B cell (primary cell): ENCODE measurements around the gene SDK2. TPM values are rescaled to one million over a fixed set of nuclear protein-coding genes. Genes with fewer than 3 reads are reported as not detected.
A peak's percentile ranks its signal among the peaks of the same experiment; 100 is the strongest.

Experiments
- ATAC-seq: fragments of 200-7000 bp; cut with Tn5 transposase; one replicate; pipeline ENCODE4 v1.10.0; 2021; ENCODE audit warnings: low read depth, mild to moderate bottlenecking, moderate number of reproducible peaks, moderate library complexity
- CTCF ChIA-PET: fragments of 350-600 bp; sonication (Branson Sonifier 250); formaldehyde crosslinking; loops from one replicate; lab custom pipeline; 2021; ENCODE audit warnings: antibody characterized with exemption, inconsistent platforms; lab: Charles Lee
- POLR2A ChIA-PET: fragments of 350-600 bp; sonication (Branson Sonifier 250); formaldehyde crosslinking; loops from one replicate; lab custom pipeline; 2021; ENCODE audit warnings: antibody characterized with exemption; lab: Charles Lee
- DNase-seq: peaks from one replicate; pipeline ENCODE4 v3.0.0; 2013
- H2AFZ ChIP-seq: 2 replicates; pipeline ENCODE4 v1.6.1; 2012; ENCODE audit warnings: mild to moderate bottlenecking, low read depth, low read length; ENCODE audit not compliant: insufficient read depth, poor library complexity, severe bottlenecking
- H3K27ac ChIP-seq, 2 donors: 1 replicate in 1 of 2; 2 replicates in 1 of 2; pipeline ENCODE4 v1.5.1; 2012 to 2013; ENCODE audit warnings: low read length in 2 of 2, mild to moderate bottlenecking in 2 of 2, moderate library complexity in 1 of 2
- H3K27me3 ChIP-seq, 4 experiments: fragments of 200-600 bp in 1 of 4; sonication (generic) in 1 of 4; replicated peaks in 1 of 4; 1 replicate in 2 of 4; 2 replicates in 2 of 4; pipeline versions ENCODE4 v1.6.1 to v1.7.0; 2013 to 2016; ENCODE audit warnings: low read length in 3 of 4, mild to moderate bottlenecking in 2 of 4, mixed read lengths in 1 of 4, moderate library complexity in 1 of 4; ENCODE audit not compliant: insufficient read depth in 4 of 4, control insufficient read depth in 3 of 4; ENCODE audit errors: control extremely low read depth in 1 of 4
- H3K36me3 ChIP-seq, 2 experiments: replicated peaks in 1 of 2; 1 replicate in 1 of 2; 2 replicates in 1 of 2; pipeline versions ENCODE4 v1.6.1 to v1.7.1; 2013; ENCODE audit warnings: low read length in 1 of 2; ENCODE audit not compliant: insufficient read depth in 2 of 2, control insufficient read depth in 1 of 2; ENCODE audit errors: control extremely low read depth in 1 of 2, extremely low read depth in 1 of 2
- H3K4me1 ChIP-seq, 2 donors: fragments of 200-600 bp in 1 of 2; sonication (generic) in 1 of 2; 1 replicate in 1 of 2; 2 replicates in 1 of 2; pipeline versions ENCODE4 v1.5.1 to v1.6.1; 2013 to 2017; ENCODE audit warnings: low read length in 2 of 2; ENCODE audit not compliant: control insufficient read depth in 2 of 2, insufficient read depth in 2 of 2
- H3K4me2 ChIP-seq: replicated peaks from 2 replicates; pipeline ENCODE3; 2012; ENCODE audit warnings: mild to moderate bottlenecking, low read depth, low read length; ENCODE audit not compliant: poor library complexity, severe bottlenecking
- H3K4me3 ChIP-seq, 5 experiments: fragments of 200-600 bp in 1 of 5; sonication (generic) in 1 of 5; 1 replicate in 3 of 5; 2 replicates in 2 of 5; pipeline versions ENCODE4 v1.5.1 to v1.7.0; 2011 to 2016; ENCODE audit warnings: low read length in 4 of 5, mild to moderate bottlenecking in 4 of 5, low read depth in 2 of 5, control low read depth in 1 of 5, moderate library complexity in 1 of 5; ENCODE audit not compliant: insufficient read depth in 1 of 5; ENCODE audit errors: control extremely low read depth in 1 of 5, extremely low read depth in 1 of 5
- H3K79me2 ChIP-seq: fragments of 200-600 bp; sonication (generic); one replicate; pipeline ENCODE4 v1.6.0; 2016; ENCODE audit warnings: low read length; ENCODE audit not compliant: control insufficient read depth, insufficient read depth
- H3K9ac ChIP-seq: fragments of 200-600 bp; sonication (generic); 2 replicates; pipeline ENCODE4 v1.6.1; 2017; ENCODE audit warnings: mild to moderate bottlenecking, low read length, moderate library complexity
- H3K9me3 ChIP-seq, 3 donors: one replicate each; pipeline versions ENCODE4 v1.6.1 to v1.7.1; 2013; ENCODE audit warnings: low read length in 2 of 3; ENCODE audit not compliant: control insufficient read depth in 2 of 3, insufficient read depth in 1 of 3; ENCODE audit errors: control extremely low read depth in 1 of 3
- H4K20me1 ChIP-seq: 2 replicates; pipeline ENCODE4 v1.6.0; 2012; ENCODE audit warnings: mild to moderate bottlenecking, low read length; ENCODE audit not compliant: insufficient read depth, control insufficient read depth, poor library complexity, severe bottlenecking
- H3K27ac Mint-ChIP-seq: one replicate; pipeline ENCODE4 v1.8.0; 2021; ENCODE audit warnings: mixed read lengths
- H3K27me3 Mint-ChIP-seq: one replicate; pipeline ENCODE4 v1.8.0; 2021; ENCODE audit warnings: mixed read lengths
- H3K4me1 Mint-ChIP-seq: one replicate; pipeline ENCODE4 v1.8.0; 2021; ENCODE audit warnings: mixed read lengths
- H3K4me3 Mint-ChIP-seq: one replicate; pipeline ENCODE4 v1.8.0; 2021; ENCODE audit warnings: mixed read lengths
- H3K9me3 Mint-ChIP-seq: one replicate; pipeline ENCODE4 v1.8.0; 2022; ENCODE audit warnings: mixed read lengths; ENCODE audit not compliant: insufficient read depth
- EZH2 ChIP-seq: IDR thresholded peaks from 2 replicates; pipeline ENCODE4 v1.6.1; 2012; ENCODE audit warnings: borderline replicate concordance, low read depth, mild to moderate bottlenecking, moderate library complexity, low read length; ENCODE audit not compliant: insufficient read depth, poor library complexity, severe bottlenecking
- WGBS: methylation state at CpG from one replicate; pipeline ENCODE4 v1.1.5; 2013; ENCODE audit warnings: missing lambda C conversion rate; ENCODE audit not compliant: insufficient coverage; 5-methylcytosine and 5-hydroxymethylcytosine counted together
- intact Hi-C: fragments of 100-400 bp; cut with micrococcal nuclease; formaldehyde crosslinking; loops from one replicate; pipeline ENCODE4 v1.10.0; 2022
- polyA plus RNA-seq: library from polyadenylated mRNA; depleted of rRNA; stranded (reverse); fragments of >200 nt; gene quantifications from 2 replicates; pipeline ENCODE4 v1.2.3, GENCODE V29; 2012
- total RNA-seq, 2 donors: library from RNA; stranded (reverse); fragments of 120-200 nt in 1 of 2; gene quantifications; 1 replicate in 1 of 2; 2 replicates in 1 of 2; pipeline versions ENCODE4 v1.2.3 to v1.2.4, GENCODE V29; 2013 to 2022
- TF ChIP-seq, protein P1 (sequence below): fragments of 200-600 bp; IDR thresholded peaks from one replicate; pipeline ENCODE4 v1.8.0; 2022; ENCODE audit warnings: antibody characterized with exemption, mild to moderate bottlenecking

Gene SDK2
- total and polyA plus RNA-seq, 2 donors (not counting 1 experiment from before 2014, with no cell fraction given) = 3.2 to 13.0 TPM

DNA sequence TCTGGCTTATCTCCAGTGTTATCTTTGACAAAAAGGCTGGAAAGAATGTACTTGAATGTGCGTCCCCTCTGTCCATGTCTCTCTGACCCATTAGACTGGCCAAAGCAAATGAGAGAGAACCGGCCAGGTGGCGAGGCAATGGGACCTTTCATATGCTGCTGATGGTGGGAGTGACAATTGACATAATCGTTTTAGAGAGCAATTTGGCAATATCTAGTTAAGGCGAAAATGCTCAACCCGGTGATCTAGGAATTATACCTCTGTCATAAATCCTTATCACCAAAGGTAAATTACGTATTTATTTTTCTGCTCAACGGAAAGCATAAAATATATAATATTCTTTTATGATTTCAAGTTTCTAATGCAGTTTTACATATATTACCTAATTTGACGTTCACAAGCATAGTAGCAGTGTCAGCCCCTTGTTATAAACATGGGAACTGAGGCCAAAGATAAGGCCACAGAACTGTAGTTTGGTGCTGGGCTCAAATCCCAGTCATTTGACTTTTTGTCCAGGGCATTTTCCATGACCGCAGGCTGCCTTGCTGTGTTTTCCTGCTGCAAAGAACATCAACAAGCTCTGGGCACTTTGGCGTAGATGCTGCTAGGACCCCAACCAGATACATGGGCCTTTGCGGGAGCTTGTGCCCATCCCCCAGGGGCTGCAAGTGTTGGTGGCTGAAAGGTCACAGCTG is 14.7 kb upstream of the SDK2 start:
- intact Hi-C loops = no loop called here
- Histone ChIP-seq H3K9me3 (peaks cover 0 to 8% (median 8%) of the 10 kb centered on the region in 3 donors), H3K27ac (no peak overlapping the region), H3K4me1 (peaks cover 0 to 6% of the 10 kb centered on the region in 2 donors), H3K27me3 (peaks cover 0 to 4% (median 0%) of the 10 kb centered on the region in 4 experiments), H3K79me2 (no peaks in the 10 kb centered on the region), H2AFZ (no peak overlapping the region), H4K20me1 (no peaks in the 10 kb centered on the region), H3K4me3 (no peak overlapping the region), H3K9ac (no peak overlapping the region), H3K4me2 (no peak overlapping the region), H3K36me3 (no peaks in the 10 kb centered on the region)
- Mint-ChIP-seq H3K4me3 (no peak overlapping the region), H3K27ac (no peak overlapping the region), H3K9me3 (peaks cover 9% of the 10 kb centered on the region), H3K4me1 (peaks cover 4% of the 10 kb centered on the region), H3K27me3 (peaks cover 33% of the 10 kb centered on the region)
- 98% methylated on average over 6 of the region's 12 CpGs for WGBS
- DNase-seq (no peak), ATAC-seq (no peak)
- ChIA-PET CTCF (no interaction called here), POLR2A (no interaction called here)
- TF ChIP-seq, protein P1, sequence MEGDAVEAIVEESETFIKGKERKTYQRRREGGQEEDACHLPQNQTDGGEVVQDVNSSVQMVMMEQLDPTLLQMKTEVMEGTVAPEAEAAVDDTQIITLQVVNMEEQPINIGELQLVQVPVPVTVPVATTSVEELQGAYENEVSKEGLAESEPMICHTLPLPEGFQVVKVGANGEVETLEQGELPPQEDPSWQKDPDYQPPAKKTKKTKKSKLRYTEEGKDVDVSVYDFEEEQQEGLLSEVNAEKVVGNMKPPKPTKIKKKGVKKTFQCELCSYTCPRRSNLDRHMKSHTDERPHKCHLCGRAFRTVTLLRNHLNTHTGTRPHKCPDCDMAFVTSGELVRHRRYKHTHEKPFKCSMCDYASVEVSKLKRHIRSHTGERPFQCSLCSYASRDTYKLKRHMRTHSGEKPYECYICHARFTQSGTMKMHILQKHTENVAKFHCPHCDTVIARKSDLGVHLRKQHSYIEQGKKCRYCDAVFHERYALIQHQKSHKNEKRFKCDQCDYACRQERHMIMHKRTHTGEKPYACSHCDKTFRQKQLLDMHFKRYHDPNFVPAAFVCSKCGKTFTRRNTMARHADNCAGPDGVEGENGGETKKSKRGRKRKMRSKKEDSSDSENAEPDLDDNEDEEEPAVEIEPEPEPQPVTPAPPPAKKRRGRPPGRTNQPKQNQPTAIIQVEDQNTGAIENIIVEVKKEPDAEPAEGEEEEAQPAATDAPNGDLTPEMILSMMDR = no peak
- no peak for TF ChIP-seq EZH2

DNA sequence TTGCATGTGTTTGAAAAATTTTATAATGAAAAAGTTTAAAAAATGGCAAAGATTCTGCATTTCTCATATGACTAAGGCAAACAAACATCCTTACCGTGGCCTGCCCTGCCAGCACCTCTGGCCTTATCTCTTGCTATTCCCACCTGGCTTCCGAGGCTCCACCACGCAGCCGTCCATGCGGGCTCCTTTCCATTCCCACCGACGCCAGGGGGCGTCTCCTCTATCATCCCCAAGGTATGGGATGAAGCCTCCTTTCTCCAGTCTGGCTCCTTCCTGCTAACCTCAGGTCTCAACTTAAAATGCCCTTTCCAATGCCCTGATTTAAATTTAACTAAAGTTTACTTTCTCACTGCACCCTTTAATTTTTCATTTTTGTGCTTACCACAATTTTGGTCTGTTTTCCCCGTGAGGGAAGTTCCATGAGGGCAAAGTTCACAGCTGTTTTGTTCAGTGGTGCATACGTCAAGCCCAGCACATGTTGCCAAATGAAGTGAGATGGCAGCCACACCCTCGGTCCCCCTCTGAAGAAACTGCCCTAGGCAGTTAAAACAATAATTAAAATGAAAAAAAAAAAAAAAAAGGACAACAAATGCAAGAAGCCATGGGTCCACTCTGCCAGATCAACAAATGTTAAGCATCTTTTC is 13.3 kb upstream of the SDK2 start:
- Mint-ChIP-seq H3K4me3 (no peak overlapping the region), H3K27ac (no peak overlapping the region), H3K27me3 (peaks cover 25% of the 10 kb centered on the region), H3K9me3 (peaks cover 14% of the 10 kb centered on the region), H3K4me1 (peaks cover 4% of the 10 kb centered on the region)
- H4K20me1 ChIP-seq = no peaks in the 10 kb centered on the region
- H3K27me3 ChIP-seq = no peaks in the 10 kb centered on the region
- no peak overlapping the region for H2AFZ ChIP-seq
- ChIA-PET CTCF (interaction anchor here (0.6 to 0.7 kb wide), 2 partner anchors 91 to 1931 kb away, joined by 3 to 4 read pairs; no protein-coding TSS in a partner anchor), POLR2A (no interaction called here)
- H3K4me2 ChIP-seq = no peak overlapping the region
- WGBS = 15% methylated on average over 8 of the region's 11 CpGs
- intact Hi-C loops = no loop called here
- no peaks in the 10 kb centered on the region for H3K79me2 ChIP-seq
- H3K9ac ChIP-seq = no peak overlapping the region
- peaks cover 0 to 6% of the 10 kb centered on the region in 2 donors for H3K4me1 ChIP-seq
- no peak overlapping the region for H3K4me3 ChIP-seq
- DNase-seq = no peak
- H3K36me3 ChIP-seq = no peaks in the 10 kb centered on the region
- H3K27ac ChIP-seq = no peak overlapping the region
- peaks cover 0 to 16% (median 15%) of the 10 kb centered on the region in 3 donors for H3K9me3 ChIP-seq
- no peak for TF ChIP-seq EZH2
- TF ChIP-seq, protein P1 = peak; percentile 32
- ATAC-seq = no peak
